Activated naive CD4-positive, alpha-beta T cell treated with anti-CD3 and anti-CD28 coated beads, Interleukin-2, amount 10 ng/mL, durations not matched to agents 7 days and 5 days (primary cell): Measurements from ENCODE around the gene ELMO3.

ENCODE experiments used
- CTCF ChIA-PET: fragments of 350-600 bp; sonication (Branson Sonifier 250); formaldehyde crosslinking; loops from one replicate; lab custom pipeline; 2021; ENCODE audit warnings: antibody characterized with exemption; lab: Charles Lee
- DNase-seq: peaks from one replicate; pipeline ENCODE4 v3.0.0-alpha.2; 2020
- H3K27ac Mint-ChIP-seq: one replicate; pipeline ENCODE4 v1.8.0; 2021; ENCODE audit warnings: mild to moderate bottlenecking, moderate library complexity, mixed read lengths
- H3K27me3 Mint-ChIP-seq: one replicate; pipeline ENCODE4 v1.8.0; 2021; ENCODE audit warnings: mild to moderate bottlenecking, mixed read lengths
- H3K36me3 Mint-ChIP-seq: one replicate; pipeline ENCODE4 v1.8.0; 2021; ENCODE audit warnings: mixed read lengths
- H3K4me1 Mint-ChIP-seq: one replicate; pipeline ENCODE4 v1.8.0; 2021; ENCODE audit warnings: mixed read lengths
- H3K4me3 Mint-ChIP-seq: one replicate; pipeline ENCODE4 v1.8.0; 2021; ENCODE audit warnings: mild to moderate bottlenecking, moderate library complexity, mixed read lengths
- H3K9me3 Mint-ChIP-seq: one replicate; pipeline ENCODE4 v1.8.0; 2021; ENCODE audit warnings: mixed read lengths

ELMO3 gene

GRCh38 chr16:67202956-67203493 is 4.1 kb downstream of the ELMO3 start:
- DNase-seq = no peak
- Mint-ChIP-seq H3K9me3 (no peaks in the 10 kb centered on the region), H3K4me1 (peaks cover 2% of the 10 kb centered on the region), H3K4me3 (no peak overlapping the region), H3K27me3 (no peaks in the 10 kb centered on the region), H3K27ac (no peak overlapping the region), H3K36me3 (peaks cover 28% of the 10 kb centered on the region)
- CTCF ChIA-PET = interaction anchor here (1.0 kb wide), 1 partner anchor 9 kb away, joined by 3 read pairs; no protein-coding TSS in a partner anchor

DNA sequence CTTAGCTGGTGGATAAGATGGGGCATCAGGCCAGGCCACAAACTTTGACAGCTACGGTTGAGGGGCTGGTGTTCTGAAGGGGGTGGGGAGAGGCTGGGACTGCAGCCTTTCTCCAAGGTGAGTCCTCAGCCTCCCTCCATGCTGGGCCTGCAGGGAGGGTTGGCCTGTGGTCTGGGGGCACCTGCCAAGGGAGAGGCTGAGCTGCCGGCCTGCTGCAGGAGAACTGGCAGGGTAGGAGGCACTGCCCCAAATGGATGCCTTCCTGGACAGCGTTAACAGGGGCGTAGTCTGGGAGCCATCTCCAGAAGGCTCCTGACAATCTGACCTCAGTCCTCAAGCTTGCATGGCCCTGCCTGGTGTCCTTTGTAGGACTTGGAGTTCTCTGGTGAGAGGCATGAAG is 5.1 kb downstream of the ELMO3 start:
- Mint-ChIP-seq H3K27me3 (no peaks in the 10 kb centered on the region), H3K9me3 (no peaks in the 10 kb centered on the region), H3K36me3 (peaks cover 23% of the 10 kb centered on the region), H3K4me1 (no peaks in the 10 kb centered on the region), H3K4me3 (no peak overlapping the region), H3K27ac (no peak overlapping the region)
- CTCF ChIA-PET = interaction anchor here (0.8 kb wide), 1 partner anchor 23 kb away, joined by 3 read pairs; the partner anchor contains the start of gene TMEM208
- DNase-seq = no peak

GRCh38 chr16:67206129-67206837 is 7.4 kb downstream of the ELMO3 start:
- Mint-ChIP-seq H3K4me3 (no peak overlapping the region), H3K9me3 (no peaks in the 10 kb centered on the region)
- CTCF ChIA-PET = no interaction called here

DNA sequence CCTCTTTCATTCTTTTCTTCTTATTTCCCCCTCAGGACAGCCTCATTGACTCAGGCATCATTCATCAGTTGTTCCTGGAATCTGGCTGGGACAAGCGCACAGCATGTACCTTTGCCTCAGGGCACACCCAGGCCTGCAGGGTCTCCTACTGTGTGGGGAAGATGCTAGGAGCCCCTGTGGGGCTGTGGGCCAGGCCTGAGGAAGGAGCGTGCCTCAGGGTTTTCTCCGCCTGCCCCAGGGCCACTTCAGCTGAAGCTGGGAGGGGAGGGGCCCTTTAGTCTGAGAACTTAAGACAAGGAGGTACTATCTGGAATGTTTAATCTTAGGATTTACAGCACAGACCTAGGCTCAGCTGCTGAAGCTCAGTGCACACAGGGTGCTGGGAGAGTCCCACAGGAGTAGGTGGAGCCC is 7.9 kb downstream of the ELMO3 start:
- no peaks in the 10 kb centered on the region for H3K9me3 Mint-ChIP-seq
- peaks cover 3% of the 10 kb centered on the region for H3K27me3 Mint-ChIP-seq
- DNase-seq = no peak
- H3K4me3 Mint-ChIP-seq = no peak overlapping the region
- no peaks in the 10 kb centered on the region for H3K4me1 Mint-ChIP-seq
- H3K36me3 Mint-ChIP-seq = peaks cover 13% of the 10 kb centered on the region
- H3K27ac Mint-ChIP-seq = no peak overlapping the region
- CTCF ChIA-PET = no interaction called here

More at GRCh38 chr16:67206129-67206837, 7.4 kb downstream of the ELMO3 start:
- Mint-ChIP-seq H3K36me3 (peaks cover 14% of the 10 kb centered on the region), H3K27ac (no peak overlapping the region), H3K4me1 (no peaks in the 10 kb centered on the region), H3K27me3 (no peaks in the 10 kb centered on the region)
- DNase-seq = no peak

DNA sequence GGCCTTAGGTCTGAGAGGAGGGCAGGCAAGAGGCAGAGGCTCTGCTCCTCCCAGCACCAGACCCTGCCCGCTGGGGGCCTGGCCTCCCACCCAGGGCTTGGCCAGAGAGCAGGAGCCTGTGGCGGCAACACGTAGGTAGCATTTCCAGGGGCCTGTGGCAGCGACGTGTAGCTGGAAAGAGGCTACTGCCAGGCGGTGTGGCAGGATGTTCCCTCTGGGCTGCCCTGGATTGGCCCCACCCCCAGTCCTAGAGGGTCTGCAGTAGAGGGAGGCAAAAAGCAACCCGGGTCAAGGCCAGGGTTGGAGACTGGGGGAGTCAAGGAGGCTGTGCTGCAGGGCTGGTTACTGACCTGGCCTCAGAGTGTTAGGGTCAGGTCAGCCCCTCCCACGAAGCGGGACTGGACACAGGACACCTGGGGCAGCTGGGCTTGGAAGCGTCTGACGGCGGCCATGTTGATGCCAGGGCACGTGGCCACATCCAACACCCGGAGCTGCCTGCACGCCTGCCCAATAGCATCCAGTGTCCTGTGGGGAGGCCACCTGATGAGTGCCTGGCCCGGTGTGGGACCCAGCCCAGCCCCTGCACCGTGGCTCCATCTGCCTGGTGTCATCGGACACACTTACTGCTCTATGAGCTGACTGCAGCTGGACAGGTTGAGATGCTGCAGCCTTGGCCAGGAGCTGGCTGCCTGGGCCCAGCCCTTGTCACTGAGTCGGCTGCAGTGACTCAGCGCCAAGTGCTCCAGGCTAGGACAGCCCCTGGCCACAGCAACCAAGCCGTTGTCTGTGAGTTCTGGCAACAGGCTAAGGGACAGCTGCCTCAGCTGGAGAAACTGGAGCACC is 8.5 kb downstream of the ELMO3 start:
- CTCF ChIA-PET = interaction anchor here (1.1 to 1.7 kb wide), 2 partner anchors 9 to 19 kb away, joined by 5 read pairs; partner anchors contain the start of gene TMEM208
- no peak for DNase-seq

GRCh38 chr16:67208154-67208896 is 9.4 kb downstream of the ELMO3 start:
- H3K27me3 Mint-ChIP-seq = peaks cover 3% of the 10 kb centered on the region
- no peak overlapping the region for H3K27ac Mint-ChIP-seq
- H3K36me3 Mint-ChIP-seq = peaks cover 8% of the 10 kb centered on the region
- CTCF ChIA-PET = interaction anchor here (1.0 to 1.7 kb wide), 4 partner anchors 10 to 261 kb away, joined by 3 to 5 read pairs (median 4); partner anchors contain the start of gene TMEM208
- H3K4me3 Mint-ChIP-seq = no peak overlapping the region
- no peaks in the 10 kb centered on the region for H3K9me3 Mint-ChIP-seq
- H3K4me1 Mint-ChIP-seq = no peaks in the 10 kb centered on the region
- DNase-seq = no peak

More for the DNA sequence above, 8.5 kb downstream of the ELMO3 start:
- H3K4me3 Mint-ChIP-seq = no peak overlapping the region
- no peaks in the 10 kb centered on the region for H3K4me1 Mint-ChIP-seq
- peaks cover 12% of the 10 kb centered on the region for H3K36me3 Mint-ChIP-seq
- H3K27ac Mint-ChIP-seq = no peak overlapping the region
- peaks cover 3% of the 10 kb centered on the region for H3K27me3 Mint-ChIP-seq
- H3K9me3 Mint-ChIP-seq = no peaks in the 10 kb centered on the region

DNA sequence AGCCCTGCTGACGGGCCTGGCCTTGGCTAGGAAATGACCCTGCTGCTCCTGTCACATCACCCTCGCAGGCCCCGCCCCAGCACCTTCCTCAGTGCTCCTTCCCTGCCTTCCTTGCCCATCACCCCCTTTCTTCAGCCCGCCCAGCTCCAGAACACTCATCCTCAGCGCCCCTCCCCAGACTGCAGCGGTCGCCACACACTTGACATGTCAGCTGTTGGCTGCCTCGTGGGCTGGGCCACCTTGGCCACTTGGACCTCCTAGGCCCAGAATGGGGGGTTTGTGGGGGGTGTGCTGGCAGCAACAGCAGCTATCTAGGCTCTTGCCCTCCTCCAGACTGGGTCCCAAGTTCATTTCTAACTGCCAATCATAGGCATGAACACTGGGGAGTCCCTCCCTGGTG is 10.6 kb downstream of the ELMO3 start:
- Mint-ChIP-seq H3K36me3 (peaks cover 4% of the 10 kb centered on the region), H3K4me3 (no peak overlapping the region), H3K4me1 (no peaks in the 10 kb centered on the region), H3K27ac (no peak overlapping the region), H3K9me3 (no peaks in the 10 kb centered on the region), H3K27me3 (peaks cover 3% of the 10 kb centered on the region)
- CTCF ChIA-PET = interaction anchor here (1.3 to 1.7 kb wide), 2 partner anchors 17 to 262 kb away, joined by 4 to 5 read pairs; partner anchors contain the start of gene TMEM208
- no peak for DNase-seq

DNA sequence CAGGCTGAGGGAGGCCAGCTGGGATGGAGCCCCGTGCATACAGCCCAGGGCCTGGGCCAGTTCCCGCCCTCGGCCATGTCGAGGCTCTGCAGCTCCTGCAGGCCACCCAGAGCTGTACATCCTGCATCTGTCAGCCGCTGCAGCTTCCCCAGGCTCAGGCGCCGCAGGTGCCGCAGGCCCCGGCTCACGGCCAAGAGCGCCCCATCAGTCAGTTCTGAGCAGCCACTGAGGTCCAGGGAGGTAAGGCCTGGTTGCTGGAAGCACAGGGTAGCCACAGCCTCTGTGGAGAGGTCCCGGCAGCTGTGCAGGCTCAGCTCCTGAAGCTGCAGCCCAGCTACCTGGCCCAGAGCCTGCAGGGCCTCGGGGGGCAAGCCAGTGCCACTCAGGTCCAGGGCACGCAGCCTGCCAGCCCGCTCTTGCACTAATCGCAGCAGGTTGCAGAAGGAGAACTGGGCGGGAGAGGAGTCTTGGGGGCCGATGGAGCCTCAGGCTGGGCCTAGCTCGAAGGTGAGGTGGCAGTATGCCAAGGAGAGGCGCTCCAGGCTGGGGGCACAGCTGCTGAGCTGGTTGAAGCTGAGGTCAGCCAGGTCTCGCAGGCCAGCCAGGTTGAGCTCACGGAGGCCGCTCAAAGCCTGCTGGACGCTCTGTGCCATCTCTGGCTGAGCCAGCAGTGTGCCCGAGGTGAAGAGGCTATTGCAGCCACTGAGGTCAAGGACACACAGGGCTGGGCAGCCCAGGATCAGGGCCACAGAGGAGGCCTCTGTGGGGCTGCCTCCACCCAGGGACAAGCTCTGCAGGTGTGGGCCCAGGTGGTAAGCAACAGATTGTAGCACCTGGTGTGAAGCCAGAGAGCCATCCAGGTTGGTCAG is 11.4 kb downstream of the ELMO3 start:
- Mint-ChIP-seq H3K27ac (no peak overlapping the region), H3K36me3 (peaks cover 4% of the 10 kb centered on the region), H3K9me3 (no peaks in the 10 kb centered on the region), H3K4me3 (no peak overlapping the region), H3K27me3 (peaks cover 3% of the 10 kb centered on the region), H3K4me1 (no peaks in the 10 kb centered on the region)
- no peak for DNase-seq
- CTCF ChIA-PET = no interaction called here

GRCh38 chr16:67211674-67212073 is 12.7 kb downstream of the ELMO3 start:
- CTCF ChIA-PET = interaction anchor here (1.5 kb wide), 1 partner anchor 9 kb away, joined by 3 read pairs; no protein-coding TSS in a partner anchor
- Mint-ChIP-seq H3K4me1 (peaks cover 3% of the 10 kb centered on the region), H3K27ac (no peak overlapping the region)

DNA sequence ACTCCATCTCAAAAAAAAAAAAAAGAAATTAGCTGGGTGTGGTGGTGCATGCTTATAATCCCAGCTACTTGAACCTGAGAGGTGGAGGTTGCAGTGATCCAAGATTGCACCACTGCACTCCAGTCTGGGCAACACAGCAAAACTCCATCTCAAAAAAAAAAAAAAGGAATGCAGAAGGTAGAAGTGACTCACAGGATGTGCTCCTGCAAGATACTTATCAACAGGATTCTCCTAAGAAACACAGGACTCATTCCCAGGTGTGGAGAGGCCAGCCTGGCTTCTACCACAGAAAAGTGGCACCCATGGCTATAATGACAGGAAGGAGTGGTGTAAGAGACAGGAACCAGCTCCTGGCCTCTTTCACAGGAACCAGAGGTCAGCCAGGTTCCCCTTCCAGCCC is 13.8 kb downstream of the ELMO3 start:
- Mint-ChIP-seq H3K4me3 (no peak overlapping the region), H3K4me1 (peaks cover 12% of the 10 kb centered on the region), H3K27me3 (peaks cover 8% of the 10 kb centered on the region), H3K27ac (no peak overlapping the region), H3K9me3 (no peaks in the 10 kb centered on the region), H3K36me3 (no peaks in the 10 kb centered on the region)
- CTCF ChIA-PET = interaction anchor here (1.7 kb wide), 1 partner anchor 14 kb away, joined by 4 read pairs; the partner anchor contains the start of gene TMEM208
- no peak for DNase-seq

More at GRCh38 chr16:67211674-67212073, 12.7 kb downstream of the ELMO3 start:
- H3K4me3 Mint-ChIP-seq = no peak overlapping the region
- H3K27me3 Mint-ChIP-seq = peaks cover 8% of the 10 kb centered on the region
- H3K36me3 Mint-ChIP-seq = no peaks in the 10 kb centered on the region
- no peaks in the 10 kb centered on the region for H3K9me3 Mint-ChIP-seq
- DNase-seq = no peak

- H3K9me3 Mint-ChIP-seq = no peaks in the 10 kb centered on the region
- H3K27me3 Mint-ChIP-seq = peaks cover 8% of the 10 kb centered on the region
- no peak overlapping the region for H3K27ac Mint-ChIP-seq
- CTCF ChIA-PET = interaction anchor here (1.7 kb wide), 1 partner anchor 13 kb away, joined by 4 read pairs; the partner anchor contains the start of gene TMEM208
- H3K4me1 Mint-ChIP-seq = peaks cover 13% of the 10 kb centered on the region
- no peaks in the 10 kb centered on the region for H3K36me3 Mint-ChIP-seq
- no peak for DNase-seq
- no peak overlapping the region for H3K4me3 Mint-ChIP-seq
These were observed 14.5 kb downstream of the ELMO3 start for GRCh38 chr16:67213197-67214019.

GRCh38 chr16:67215706-67216105 is 16.8 kb downstream of the ELMO3 start:
- no peak for DNase-seq
- no peaks in the 10 kb centered on the region for H3K36me3 Mint-ChIP-seq
- no peak overlapping the region for H3K27ac Mint-ChIP-seq
- H3K27me3 Mint-ChIP-seq = peaks cover 8% of the 10 kb centered on the region
- CTCF ChIA-PET = no interaction called here
- no peaks in the 10 kb centered on the region for H3K9me3 Mint-ChIP-seq
- H3K4me3 Mint-ChIP-seq = no peak overlapping the region
- H3K4me1 Mint-ChIP-seq = peaks cover 13% of the 10 kb centered on the region
